Measurements from ENCODE around the gene AEN.
"Not testable (repeated sequence)": the region's sequence is repeated elsewhere in the genome, so short reads cannot be mapped to it uniquely, and the experiment has no call there.

AEN gene

GRCh38 chr15:88638626-88639372 lies 17.7 kb downstream of the AEN start, which contains the start of gene ISG20:
Gene ISG20 (plus strand): TSS chr15:88639016. CDS start chr15:88639367, 351 bp downstream.
- Histone ChIP-seq H3K36me3 (ENCODE audit: control insufficient read depth, insufficient read depth, low read length) (no peaks in the 10 kb centered on the region), H3K4ac (ENCODE audit: low read depth, low read length) (no peak within 1 kb of the TSS), H3K27me3 (ENCODE audit: insufficient read depth, low read length, poor library complexity) (no peaks in the 10 kb centered on the region), H3K79me2 (ENCODE audit: control insufficient read depth, insufficient read depth, low read length) (no peaks in the 10 kb centered on the region), H2AK5ac (ENCODE audit: low read length) (no peak within 1 kb of the TSS), H3K4me1 (ENCODE audit: control insufficient read depth, low read depth, low read length) (peaks cover 2% of the 10 kb centered on the region), H2BK15ac (replicated peaks; ENCODE audit: low read depth) (no peak within 1 kb of the TSS), H3K23ac (ENCODE audit: low read length) (no peak within 1 kb of the TSS), H4K5ac (ENCODE audit: low read length) (no peak within 1 kb of the TSS), H3K56ac (ENCODE audit: low read length) (peak within 1 kb of the TSS; percentile 57), H4K8ac (ENCODE audit: low read depth, low read length) (no peak within 1 kb of the TSS), H3K18ac (ENCODE audit: low read length) (no peak within 1 kb of the TSS), H2BK5ac (ENCODE audit: low read length) (no peak within 1 kb of the TSS), H3K4me2 (ENCODE audit: low read length) (peak within 1 kb of the TSS; percentile 16), H3K4me3 (ENCODE audit: low read length) (no peak within 1 kb of the TSS), H3K27ac (ENCODE audit: low read depth, low read length) (no peak within 1 kb of the TSS), H2BK120ac (ENCODE audit: low read depth, low read length) (no peak within 1 kb of the TSS), H3K79me1 (ENCODE audit: low read length) (no peaks in the 10 kb centered on the region), H3K9ac (ENCODE audit: low read length) (peak within 1 kb of the TSS; percentile 45)
- peak; percentile 99 for DNase-seq
- no CpG with 5 or more reads among the region's 27 CpGs for WGBS (ENCODE audit: extremely low coverage, insufficient coverage, low lambda C conversion rate)

- Histone ChIP-seq H3K18ac (ENCODE audit: low read length) (no peak overlapping the region), H4K5ac (ENCODE audit: low read length) (no peak overlapping the region), H4K8ac (ENCODE audit: low read depth, low read length) (no peak overlapping the region), H3K23ac (ENCODE audit: low read length) (no peak overlapping the region), H3K36me3 (ENCODE audit: control insufficient read depth, insufficient read depth, low read length) (no peaks in the 10 kb centered on the region), H3K79me2 (ENCODE audit: control insufficient read depth, insufficient read depth, low read length) (no peaks in the 10 kb centered on the region), H3K9ac (ENCODE audit: low read length) (no peak overlapping the region), H2BK15ac (replicated peaks; ENCODE audit: low read depth) (no peak overlapping the region), H3K4ac (ENCODE audit: low read depth, low read length) (no peak overlapping the region), H3K27me3 (ENCODE audit: insufficient read depth, low read length, poor library complexity) (no peaks in the 10 kb centered on the region), H3K56ac (ENCODE audit: low read length) (no peak overlapping the region), H2AK5ac (ENCODE audit: low read length) (no peak overlapping the region), H3K27ac (ENCODE audit: low read depth, low read length) (no peak overlapping the region), H3K4me2 (ENCODE audit: low read length) (no peak overlapping the region), H2BK120ac (ENCODE audit: low read depth, low read length) (no peak overlapping the region), H2BK5ac (ENCODE audit: low read length) (no peak overlapping the region), H3K4me1 (ENCODE audit: control insufficient read depth, low read depth, low read length) (peaks cover 2% of the 10 kb centered on the region), H3K79me1 (ENCODE audit: low read length) (no peaks in the 10 kb centered on the region), H3K4me3 (ENCODE audit: low read length) (no peak overlapping the region)
- no peak for DNase-seq
- WGBS (ENCODE audit: extremely low coverage, insufficient coverage, low lambda C conversion rate): no CpG with 5 or more reads among the region's 12 CpGs
These were observed 20.9 kb downstream of the AEN start for GRCh38 chr15:88641959-88642452.

GRCh38 chr15:88642514-88642913 lies 21.4 kb downstream of the AEN start:
- not testable (repeated sequence) for H4K8ac ChIP-seq (ENCODE audit: low read depth, low read length); H2BK5ac ChIP-seq (ENCODE audit: low read length); H3K4ac ChIP-seq (ENCODE audit: low read depth, low read length); H3K79me1 ChIP-seq (ENCODE audit: low read length); H3K36me3 ChIP-seq (ENCODE audit: control insufficient read depth, insufficient read depth, low read length); H3K4me1 ChIP-seq (ENCODE audit: control insufficient read depth, low read depth, low read length); DNase-seq; H3K4me3 ChIP-seq (ENCODE audit: low read length); H4K5ac ChIP-seq (ENCODE audit: low read length); H3K56ac ChIP-seq (ENCODE audit: low read length); H2BK120ac ChIP-seq (ENCODE audit: low read depth, low read length); H2AK5ac ChIP-seq (ENCODE audit: low read length); H2BK15ac ChIP-seq (replicated peaks; ENCODE audit: low read depth); H3K27ac ChIP-seq (ENCODE audit: low read depth, low read length); H3K79me2 ChIP-seq (ENCODE audit: control insufficient read depth, insufficient read depth, low read length); H3K23ac ChIP-seq (ENCODE audit: low read length); H3K9ac ChIP-seq (ENCODE audit: low read length); H3K4me2 ChIP-seq (ENCODE audit: low read length); H3K18ac ChIP-seq (ENCODE audit: low read length); H3K27me3 ChIP-seq (ENCODE audit: insufficient read depth, low read length, poor library complexity)
- WGBS (ENCODE audit: extremely low coverage, insufficient coverage, low lambda C conversion rate): no CpG with 5 or more reads among the region's 11 CpGs

DNA sequence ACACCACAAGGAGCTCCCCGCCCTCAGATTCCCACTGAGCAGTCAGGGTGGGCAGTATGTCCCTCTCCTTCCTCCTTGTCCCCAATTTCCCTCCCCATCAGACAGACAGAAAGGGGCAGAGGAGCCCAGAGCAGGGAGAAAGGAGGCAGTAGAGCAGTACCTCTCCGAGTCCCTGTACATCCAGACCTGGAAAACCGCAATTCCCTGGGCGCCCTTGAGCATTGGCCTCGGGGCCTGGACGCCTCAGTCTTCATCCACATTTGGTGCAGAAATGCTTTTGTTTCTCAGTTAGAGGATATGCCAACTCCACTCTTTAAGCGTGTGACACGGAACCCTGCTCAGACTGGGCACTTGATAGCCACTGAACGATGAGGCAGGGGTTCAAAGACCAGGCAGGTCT lies 23.6 kb downstream of the AEN start:
- Histone ChIP-seq H3K9ac (ENCODE audit: low read length) (no peak overlapping the region), H3K18ac (ENCODE audit: low read length) (no peak overlapping the region), H2BK120ac (ENCODE audit: low read depth, low read length) (no peak overlapping the region), H3K4me2 (ENCODE audit: low read length) (no peak overlapping the region), H3K56ac (ENCODE audit: low read length) (no peak overlapping the region), H3K4me1 (ENCODE audit: control insufficient read depth, low read depth, low read length) (no peaks in the 10 kb centered on the region), H2BK15ac (replicated peaks; ENCODE audit: low read depth) (no peak overlapping the region), H3K27me3 (ENCODE audit: insufficient read depth, low read length, poor library complexity) (no peaks in the 10 kb centered on the region), H3K27ac (ENCODE audit: low read depth, low read length) (no peak overlapping the region), H2AK5ac (ENCODE audit: low read length) (no peak overlapping the region), H4K8ac (ENCODE audit: low read depth, low read length) (no peak overlapping the region), H3K4me3 (ENCODE audit: low read length) (no peak overlapping the region), H4K5ac (ENCODE audit: low read length) (no peak overlapping the region), H3K79me1 (ENCODE audit: low read length) (no peaks in the 10 kb centered on the region), H2BK5ac (ENCODE audit: low read length) (no peak overlapping the region), H3K23ac (ENCODE audit: low read length) (no peak overlapping the region), H3K4ac (ENCODE audit: low read depth, low read length) (no peak overlapping the region), H3K36me3 (ENCODE audit: control insufficient read depth, insufficient read depth, low read length) (no peaks in the 10 kb centered on the region), H3K79me2 (ENCODE audit: control insufficient read depth, insufficient read depth, low read length) (no peaks in the 10 kb centered on the region)
- WGBS (ENCODE audit: extremely low coverage, insufficient coverage, low lambda C conversion rate): no CpG with 5 or more reads among the region's 9 CpGs
- no peak for DNase-seq

DNA sequence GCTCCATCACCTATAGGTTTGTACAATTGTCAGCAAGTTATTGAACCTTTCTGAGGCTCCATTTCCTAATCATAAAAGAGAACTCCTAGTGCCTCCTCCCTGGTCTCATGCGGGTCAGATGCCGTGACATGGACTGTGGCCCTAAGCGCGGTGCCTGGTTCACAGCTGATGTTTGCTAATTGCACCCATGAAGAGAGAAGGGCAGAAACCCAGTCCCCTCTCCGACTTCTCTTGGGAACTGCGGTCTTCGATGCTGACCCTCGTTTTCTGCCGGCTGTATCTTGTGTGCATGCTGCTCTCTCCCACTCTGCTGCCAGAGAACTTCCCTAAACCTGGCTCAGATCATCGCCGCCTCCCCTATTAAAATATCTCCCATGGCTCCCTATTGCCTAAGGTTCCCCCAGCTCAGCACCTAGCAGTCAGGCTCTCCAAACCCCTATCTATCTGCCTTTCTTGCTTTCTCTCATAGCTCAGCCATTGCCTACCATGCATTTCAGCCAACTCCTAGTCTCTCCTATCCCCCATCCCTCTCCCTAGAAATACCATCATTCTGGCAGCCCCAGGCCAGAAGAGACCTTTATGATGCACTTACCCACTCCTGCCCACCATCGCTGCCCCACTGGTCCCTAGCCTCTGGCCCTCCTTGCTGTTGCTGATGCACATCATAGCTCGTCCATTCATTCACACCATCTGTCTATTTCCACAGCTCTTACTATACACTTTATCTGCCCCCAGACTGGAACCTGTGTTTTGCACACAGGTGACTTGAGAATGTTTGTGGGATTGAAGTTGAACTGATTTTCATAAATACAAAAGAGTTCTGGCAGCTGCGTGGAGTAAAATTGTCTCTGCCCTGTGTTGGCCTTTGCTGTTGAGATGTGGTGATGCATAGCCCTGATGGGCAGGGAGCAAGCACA lies 24.3 kb downstream of the AEN start:
- Histone ChIP-seq H3K79me2 (ENCODE audit: control insufficient read depth, insufficient read depth, low read length) (no peaks in the 10 kb centered on the region), H2AK5ac (ENCODE audit: low read length) (no peak overlapping the region), H3K23ac (ENCODE audit: low read length) (no peak overlapping the region), H3K4me3 (ENCODE audit: low read length) (no peak overlapping the region), H4K5ac (ENCODE audit: low read length) (no peak overlapping the region), H3K4me1 (ENCODE audit: control insufficient read depth, low read depth, low read length) (no peaks in the 10 kb centered on the region), H4K8ac (ENCODE audit: low read depth, low read length) (no peak overlapping the region), H3K36me3 (ENCODE audit: control insufficient read depth, insufficient read depth, low read length) (no peaks in the 10 kb centered on the region), H3K56ac (ENCODE audit: low read length) (no peak overlapping the region), H2BK120ac (ENCODE audit: low read depth, low read length) (no peak overlapping the region), H3K4ac (ENCODE audit: low read depth, low read length) (no peak overlapping the region), H3K27ac (ENCODE audit: low read depth, low read length) (no peak overlapping the region), H2BK5ac (ENCODE audit: low read length) (no peak overlapping the region), H3K18ac (ENCODE audit: low read length) (no peak overlapping the region), H3K79me1 (ENCODE audit: low read length) (no peaks in the 10 kb centered on the region), H2BK15ac (replicated peaks; ENCODE audit: low read depth) (no peak overlapping the region), H3K9ac (ENCODE audit: low read length) (no peak overlapping the region), H3K27me3 (ENCODE audit: insufficient read depth, low read length, poor library complexity) (no peaks in the 10 kb centered on the region), H3K4me2 (ENCODE audit: low read length) (no peak overlapping the region)
- DNase-seq: no peak
- no CpG with 5 or more reads among the region's 14 CpGs for WGBS (ENCODE audit: extremely low coverage, insufficient coverage, low lambda C conversion rate)
